Vagina (tissue), 2 donors: Measurements from ENCODE around the gene ACTN4. TPM values are rescaled to one million over a fixed set of nuclear protein-coding genes. Genes with fewer than 3 reads are reported as not detected.

Source experiments
- DNase-seq, 2 donors: peaks; one replicate each; pipeline ENCODE4 v3.0.0-alpha.2; 2017; ENCODE audit errors: extremely low spot score in 2 of 2
- H3K27ac ChIP-seq: fragments of 200-600 bp; sonication (generic); one replicate; pipeline ENCODE4 v1.5.1; 2019
- H3K27me3 ChIP-seq: fragments of 200-600 bp; sonication (generic); one replicate; pipeline ENCODE4 v1.5.1; 2019
- H3K36me3 ChIP-seq, 2 donors: fragments of 200-600 bp; sonication (generic); one replicate each; pipeline ENCODE4 v1.5.1; 2017 to 2019
- H3K4me1 ChIP-seq: fragments of 200-600 bp; sonication (generic); one replicate; pipeline ENCODE4 v1.5.1; 2019
- H3K4me3 ChIP-seq, 2 donors: fragments of 200-600 bp; sonication (generic); 1 replicate in 1 of 2; 2 replicates in 1 of 2; pipeline ENCODE4 v1.5.1; 2016 to 2019
- H3K9me3 ChIP-seq: fragments of 200-600 bp; sonication (generic); one replicate; pipeline ENCODE4 v1.5.1; 2019
- CTCF ChIP-seq, 3 experiments: fragments of 450-650 bp in 2 of 3; fragments of 200-600 bp in 1 of 3; sonication (generic) in 1 of 3; IDR thresholded peaks; one replicate each; pipeline ENCODE4 v1.5.1; 2017 to 2019; ENCODE audit warnings: antibody characterized with exemption in 3 of 3, mild to moderate bottlenecking in 2 of 3, moderate library complexity in 2 of 3
- POLR2A ChIP-seq, 2 donors: fragments of 450-650 bp; IDR thresholded peaks; one replicate each; pipeline ENCODE4 v1.6.1; 2017; ENCODE audit warnings: antibody characterized with exemption in 2 of 2, mild to moderate bottlenecking in 2 of 2, moderate library complexity in 2 of 2
- POLR2AphosphoS5 ChIP-seq, 2 donors: sonication (generic); formaldehyde crosslinking; IDR thresholded peaks; one replicate each; pipeline ENCODE4 v1.9.0; 2017; ENCODE audit warnings: antibody characterized with exemption in 2 of 2, mild to moderate bottlenecking in 2 of 2, low read depth in 1 of 2; ENCODE audit not compliant: insufficient read depth in 1 of 2
- intact Hi-C: fragments of 100-400 bp; cut with DNase I; formaldehyde crosslinking; loops from one replicate; pipeline ENCODE4 v1.15.1; 2023
- total RNA-seq: library from RNA; depleted of rRNA; stranded (reverse); fragments of >200 nt; gene quantifications from one replicate; pipeline ENCODE4 v1.2.3, GENCODE V29; 2016

The ACTN4 gene
- total RNA-seq, 1 donor from 2014 or later = 513 TPM

- TF ChIP-seq CTCF (IDR thresholded peaks at IDR 0.05) = peak in 1 of 3 experiments; percentile 12
- TF ChIP-seq POLR2AphosphoS5 (IDR thresholded peaks at IDR 0.05; ENCODE audit: insufficient read depth in 1 of 2, low read depth in 1 of 2) = peak in 1 of 2 donors; percentile 56
- TF ChIP-seq POLR2A (IDR thresholded peaks at IDR 0.05) = no peak
- Histone ChIP-seq H3K4me1 (peaks cover 92% of the 10 kb centered on the region), H3K27ac (peak overlapping the region; percentile 97), H3K27me3 (no peaks in the 10 kb centered on the region), H3K4me3 (peak overlapping the region in 1 of 2 donors; percentile 3), H3K36me3 (no peaks in the 10 kb centered on the region), H3K9me3 (no peaks in the 10 kb centered on the region)
- intact Hi-C loops = no loop called here
- DNase-seq = no peak
Observed at GRCh38 chr19:38653028-38653571, 5.7 kb downstream of the ACTN4 start.

- H3K4me3 ChIP-seq = no peak overlapping the region
- intact Hi-C loops = loop anchor here (5.0 kb wide), 1 partner anchor 38 kb away; no protein-coding TSS in a partner anchor
- H3K27ac ChIP-seq = peak overlapping the region; percentile 97
- DNase-seq = no peak
- no peaks in the 10 kb centered on the region for H3K27me3 ChIP-seq
- no peaks in the 10 kb centered on the region for H3K36me3 ChIP-seq
- H3K9me3 ChIP-seq = no peaks in the 10 kb centered on the region
- TF ChIP-seq POLR2AphosphoS5 (IDR thresholded peaks at IDR 0.05; ENCODE audit: insufficient read depth in 1 of 2, low read depth in 1 of 2) (peak in 1 of 2 donors; percentile 56), POLR2A (IDR thresholded peaks at IDR 0.05) (no peak)
- peaks cover 100% of the 10 kb centered on the region for H3K4me1 ChIP-seq
Observed at GRCh38 chr19:38654628-38655055, 7.2 kb downstream of the ACTN4 start.

- Histone ChIP-seq H3K4me1 (peaks cover 100% of the 10 kb centered on the region), H3K36me3 (no peaks in the 10 kb centered on the region), H3K4me3 (no peak overlapping the region), H3K9me3 (no peaks in the 10 kb centered on the region), H3K27me3 (no peaks in the 10 kb centered on the region), H3K27ac (peak overlapping the region; percentile 97)
- intact Hi-C loops = loop anchor here (5.0 kb wide), 1 partner anchor 37 kb away; no protein-coding TSS in a partner anchor
- TF ChIP-seq CTCF (IDR thresholded peaks at IDR 0.05) (no peak), POLR2AphosphoS5 (IDR thresholded peaks at IDR 0.05; ENCODE audit: insufficient read depth in 1 of 2, low read depth in 1 of 2) (no peak), POLR2A (IDR thresholded peaks at IDR 0.05) (no peak)
- no peak for DNase-seq
Observed at GRCh38 chr19:38655148-38655824, 7.8 kb downstream of the ACTN4 start.

- Histone ChIP-seq H3K27ac (peak overlapping the region; percentile 97), H3K4me3 (no peak overlapping the region)
- intact Hi-C loops = loop anchor here (5.0 kb wide), 1 partner anchor 36 kb away; no protein-coding TSS in a partner anchor
Observed at GRCh38 chr19:38656171-38656981, 8.9 kb downstream of the ACTN4 start.

More at GRCh38 chr19:38656171-38656981, 8.9 kb downstream of the ACTN4 start:
- Histone ChIP-seq H3K36me3 (no peaks in the 10 kb centered on the region), H3K27me3 (no peaks in the 10 kb centered on the region), H3K4me1 (peaks cover 100% of the 10 kb centered on the region), H3K9me3 (no peaks in the 10 kb centered on the region)
- no peak for DNase-seq
- TF ChIP-seq POLR2AphosphoS5 (IDR thresholded peaks at IDR 0.05; ENCODE audit: insufficient read depth in 1 of 2, low read depth in 1 of 2) (no peak), CTCF (IDR thresholded peaks at IDR 0.05) (no peak), POLR2A (IDR thresholded peaks at IDR 0.05) (no peak)
